Neural cell (in vitro differentiated cells): ENCODE data around the gene CAMK2A.

Experiments used
- CTCF ChIP-seq: fragments of 450-650 bp; IDR thresholded peaks from 2 replicates; pipeline ENCODE4 v1.5.1; 2014; ENCODE audit warnings: antibody characterized with exemption, mild to moderate bottlenecking, moderate library complexity; ENCODE audit not compliant: poor library complexity, severe bottlenecking
- EZH2 ChIP-seq: fragments of 200-600, 300-800 bp; shearing (Covaris generic), sonication (generic); IDR thresholded peaks from 2 replicates; pipeline ENCODE4 v1.6.1; 2014; ENCODE audit warnings: antibody characterized with exemption, low read length, borderline replicate concordance, mild to moderate bottlenecking; ENCODE audit not compliant: insufficient read depth, poor library complexity, severe bottlenecking
- POLR2AphosphoS5 ChIP-seq: IDR thresholded peaks from 2 replicates; pipeline ENCODE4 v1.6.1; 2012

DNA sequence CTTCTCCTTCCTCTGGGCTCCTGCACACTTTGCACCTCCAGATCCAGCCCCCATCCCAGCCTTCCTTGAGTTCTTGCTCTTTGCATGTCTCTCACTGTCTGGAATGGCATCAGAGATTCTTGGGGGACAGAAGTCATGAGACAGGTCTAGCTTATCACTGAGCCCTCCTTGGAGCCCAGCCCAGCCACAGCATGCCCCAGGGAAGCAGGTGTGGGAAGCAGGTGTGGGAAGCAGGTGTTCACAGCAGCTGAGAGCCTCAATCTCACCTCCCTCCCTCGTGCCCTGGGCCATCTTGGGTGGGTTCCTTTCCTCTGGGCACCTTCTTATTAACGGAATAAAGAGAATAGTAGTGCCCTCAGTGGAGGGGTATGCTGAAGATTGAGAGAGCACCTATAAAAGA, 72.5 kb downstream of the CAMK2A start:
- TF ChIP-seq POLR2AphosphoS5, result no peak
- no peak for TF ChIP-seq CTCF
- no peak for TF ChIP-seq EZH2
